Tibial nerve (tissue), 4 donors: ENCODE measurements around the gene PPP2R2C. TPM values are rescaled to one million over a fixed set of nuclear protein-coding genes. Genes with fewer than 3 reads are reported as not detected.

Source experiments
- DNase-seq, 2 donors: peaks; one replicate each; pipeline ENCODE4 v3.0.0-alpha.2; 2019; ENCODE audit warnings: low spot score in 2 of 2
- H3K27ac ChIP-seq, 4 donors: fragments of 200-600 bp; sonication (generic) in 3 of 4; one replicate each; pipeline ENCODE4 v1.5.1; 2017 to 2019; ENCODE audit warnings: mild to moderate bottlenecking in 1 of 4
- H3K27me3 ChIP-seq, 2 donors: fragments of 200-600 bp; sonication (generic) in 1 of 2; one replicate each; pipeline versions ENCODE4 v1.5.1 to v1.6.0; 2017 to 2019
- H3K36me3 ChIP-seq, 3 donors: fragments of 200-600 bp; sonication (generic); one replicate each; pipeline ENCODE4 v1.5.1; 2018 to 2019
- H3K4me1 ChIP-seq, 4 donors: fragments of 200-600 bp; sonication (generic) in 3 of 4; one replicate each; pipeline ENCODE4 v1.5.1; 2017 to 2019
- H3K4me3 ChIP-seq, 4 donors: fragments of 200-600 bp; sonication (generic) in 3 of 4; one replicate each; pipeline ENCODE4 v1.5.1; 2017 to 2019; ENCODE audit warnings: mild to moderate bottlenecking in 1 of 4, moderate library complexity in 1 of 4
- H3K9me3 ChIP-seq, 4 donors: fragments of 200-600 bp; sonication (generic) in 3 of 4; one replicate each; pipeline ENCODE4 v1.5.1; 2017 to 2019
- CTCF ChIP-seq, 5 experiments: fragments of 200-600 bp in 3 of 5; fragments of 450-650 bp in 2 of 5; sonication (generic) in 3 of 5; IDR thresholded peaks; one replicate each; pipeline ENCODE4 v1.5.1; 2016 to 2019; ENCODE audit warnings: antibody characterized with exemption in 5 of 5, mild to moderate bottlenecking in 3 of 5, moderate library complexity in 2 of 5
- EP300 ChIP-seq, 2 donors: sonication (generic); formaldehyde crosslinking; IDR thresholded peaks; one replicate each; pipeline ENCODE4 v1.6.1; 2017; ENCODE audit warnings: antibody characterized with exemption in 2 of 2, mild to moderate bottlenecking in 1 of 2
- POLR2A ChIP-seq, 2 donors: fragments of 450-650 bp; IDR thresholded peaks; one replicate each; pipeline ENCODE4 v1.6.1; 2017; ENCODE audit warnings: antibody characterized with exemption in 2 of 2, mild to moderate bottlenecking in 2 of 2, moderate library complexity in 2 of 2
- WGBS, 2 donors: methylation state at CpG; one replicate each; pipeline ENCODE4 v1.1.5; 2018; 5-methylcytosine and 5-hydroxymethylcytosine counted together
- total RNA-seq, 4 donors: library from RNA; depleted of rRNA; stranded (reverse); fragments of >200 nt; gene quantifications; one replicate each; pipeline ENCODE4 v1.1.0, GENCODE V29; 2016

PPP2R2C gene
- total RNA-seq, 4 donors from 2014 or later: under 0.01 to 0.66 (median 0.42) TPM; not detected in 1

GRCh38 chr4:6418193-6418755 lies 54.1 kb downstream of the PPP2R2C start:
- DNase-seq: no peak
- H3K9me3 ChIP-seq: peaks cover 0 to 3% (median 0%) of the 10 kb centered on the region in 4 donors
- H3K4me1 ChIP-seq: no peaks in the 10 kb centered on the region
- H3K27ac ChIP-seq: no peak overlapping the region
- H3K27me3 ChIP-seq: no peaks in the 10 kb centered on the region
- TF ChIP-seq POLR2A (IDR thresholded peaks at IDR 0.05) (no peak), CTCF (IDR thresholded peaks at IDR 0.05) (no peak), EP300 (IDR thresholded peaks at IDR 0.05) (no peak)
- 80 to 83% methylated on average over 9 of the region's 9 CpGs for WGBS, 2 donors
- H3K36me3 ChIP-seq: no peaks in the 10 kb centered on the region
- H3K4me3 ChIP-seq: no peak overlapping the region

GRCh38 chr4:6417516-6418050 lies 54.8 kb downstream of the PPP2R2C start:
- WGBS, 2 donors: 49 to 61% methylated on average over 10 to 11 of the region's 12 CpGs
- H3K36me3 ChIP-seq: no peaks in the 10 kb centered on the region

GRCh38 chr4:6416518-6417286 lies 55.7 kb downstream of the PPP2R2C start:
- no peak overlapping the region for H3K4me3 ChIP-seq
- no peak overlapping the region for H3K27ac ChIP-seq
- peaks cover 0 to 3% (median 0%) of the 10 kb centered on the region in 4 donors for H3K9me3 ChIP-seq
- no peak for DNase-seq
- no peaks in the 10 kb centered on the region for H3K4me1 ChIP-seq
- 21 to 38% methylated on average over 10 to 14 of the region's 16 CpGs for WGBS, 2 donors
- H3K27me3 ChIP-seq: no peaks in the 10 kb centered on the region
- TF ChIP-seq POLR2A (IDR thresholded peaks at IDR 0.05): no peak
- TF ChIP-seq EP300 (IDR thresholded peaks at IDR 0.05): no peak
- no peak for TF ChIP-seq CTCF (IDR thresholded peaks at IDR 0.05)
- H3K36me3 ChIP-seq: no peaks in the 10 kb centered on the region

More at GRCh38 chr4:6417516-6418050, 54.8 kb downstream of the PPP2R2C start:
- TF ChIP-seq POLR2A (IDR thresholded peaks at IDR 0.05) (no peak), CTCF (IDR thresholded peaks at IDR 0.05) (no peak), EP300 (IDR thresholded peaks at IDR 0.05) (no peak)
- Histone ChIP-seq H3K27ac (no peak overlapping the region), H3K9me3 (peaks cover 0 to 3% (median 0%) of the 10 kb centered on the region in 4 donors), H3K4me1 (no peaks in the 10 kb centered on the region), H3K27me3 (no peaks in the 10 kb centered on the region), H3K4me3 (no peak overlapping the region)
- DNase-seq: no peak

- 44 to 58% methylated on average over 11 to 19 of the region's 19 CpGs for WGBS, 2 donors
- TF ChIP-seq POLR2A (IDR thresholded peaks at IDR 0.05) (no peak), CTCF (IDR thresholded peaks at IDR 0.05) (no peak), EP300 (IDR thresholded peaks at IDR 0.05) (no peak)
- DNase-seq: no peak
Observed at GRCh38 chr4:6415031-6415705, 57.2 kb downstream of the PPP2R2C start.

More at GRCh38 chr4:6415031-6415705, 57.2 kb downstream of the PPP2R2C start:
- Histone ChIP-seq H3K9me3 (no peaks in the 10 kb centered on the region), H3K36me3 (no peaks in the 10 kb centered on the region), H3K27me3 (no peaks in the 10 kb centered on the region), H3K4me1 (no peaks in the 10 kb centered on the region), H3K4me3 (no peak overlapping the region), H3K27ac (no peak overlapping the region)
